Right renal pelvis (tissue), 4 donors: ENCODE data around the gene OLIG3. TPM values are rescaled to one million over a fixed set of nuclear protein-coding genes. Genes with fewer than 3 reads are reported as not detected.

Source experiments
- DNase-seq, 4 donors: peaks; one replicate each; pipeline ENCODE4 v3.0.0-alpha.2; 2013; ENCODE audit warnings: low read depth in 4 of 4, low spot score in 3 of 4, missing footprints in 1 of 4
- polyA plus RNA-seq, 4 donors: library from polyadenylated mRNA; unstranded; fragments of 120-200 nt; gene quantifications; one replicate each; pipeline ENCODE4 v1.2.1, GENCODE V29; 2013; ENCODE audit not compliant: insufficient read length in 4 of 4

Gene OLIG3
- polyA plus RNA-seq, 4 donors, result not detected

DNA sequence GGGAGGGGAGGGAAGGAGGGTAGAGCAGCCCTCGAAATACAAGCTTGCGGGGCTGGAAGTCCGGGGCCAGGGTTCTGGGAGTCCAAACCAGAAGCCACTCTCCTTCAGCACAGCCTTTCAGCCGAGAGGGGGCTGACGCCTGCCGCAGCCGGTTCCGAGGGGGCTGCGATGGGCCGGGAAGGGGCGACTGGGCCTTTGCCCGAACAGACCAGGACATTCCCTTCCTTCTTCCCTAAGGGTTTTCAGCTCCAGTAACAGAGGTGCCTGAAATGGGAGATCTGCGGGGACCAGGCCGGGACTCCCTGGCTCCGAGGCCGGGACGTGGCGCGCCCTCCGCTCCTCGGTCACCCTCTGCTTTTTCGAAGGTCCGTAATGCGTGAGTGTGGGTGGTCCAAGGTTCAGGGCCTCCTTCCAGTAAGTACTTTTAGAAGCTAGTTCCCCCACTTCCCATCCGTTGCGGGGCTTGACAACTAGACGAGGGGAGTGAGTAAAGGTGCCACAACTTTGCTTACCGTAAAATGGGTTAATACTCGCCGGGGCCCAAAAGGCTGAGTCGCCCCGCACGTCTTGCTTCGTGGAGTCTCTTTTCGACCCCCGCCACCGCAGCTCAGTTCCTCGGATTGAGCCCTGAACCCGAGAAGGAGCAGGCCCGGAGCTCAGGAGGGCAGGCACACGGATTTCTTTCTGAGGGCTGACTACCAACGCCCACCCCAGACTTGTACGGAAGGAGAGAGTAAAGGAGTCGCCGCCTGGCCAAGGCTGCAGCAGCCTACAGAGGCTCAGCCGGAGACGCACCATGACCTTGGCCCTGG is 2.9 kb upstream of the OLIG3 start:
- DNase-seq, result no peak

DNA sequence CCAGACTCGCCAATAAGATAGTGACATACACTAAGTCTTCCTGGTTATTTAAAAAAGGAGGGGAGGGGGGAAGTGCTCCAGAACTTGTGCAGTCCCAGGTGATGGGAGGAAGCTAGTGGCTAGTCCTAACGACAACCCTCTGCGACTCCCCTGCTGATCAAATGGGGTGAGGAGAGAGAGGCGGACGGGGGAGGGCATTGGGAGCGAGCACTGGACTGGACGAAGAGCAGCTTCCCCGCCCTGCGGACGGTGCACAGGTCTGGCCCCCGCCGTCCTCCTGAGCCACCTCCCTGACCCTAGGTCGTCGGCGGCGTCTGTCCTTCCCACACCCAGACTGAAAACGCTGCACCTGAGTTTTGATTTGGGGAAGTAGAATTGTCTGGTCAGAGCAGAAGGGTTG is 2.2 kb upstream of the OLIG3 start:
- no peak for DNase-seq

DNA sequence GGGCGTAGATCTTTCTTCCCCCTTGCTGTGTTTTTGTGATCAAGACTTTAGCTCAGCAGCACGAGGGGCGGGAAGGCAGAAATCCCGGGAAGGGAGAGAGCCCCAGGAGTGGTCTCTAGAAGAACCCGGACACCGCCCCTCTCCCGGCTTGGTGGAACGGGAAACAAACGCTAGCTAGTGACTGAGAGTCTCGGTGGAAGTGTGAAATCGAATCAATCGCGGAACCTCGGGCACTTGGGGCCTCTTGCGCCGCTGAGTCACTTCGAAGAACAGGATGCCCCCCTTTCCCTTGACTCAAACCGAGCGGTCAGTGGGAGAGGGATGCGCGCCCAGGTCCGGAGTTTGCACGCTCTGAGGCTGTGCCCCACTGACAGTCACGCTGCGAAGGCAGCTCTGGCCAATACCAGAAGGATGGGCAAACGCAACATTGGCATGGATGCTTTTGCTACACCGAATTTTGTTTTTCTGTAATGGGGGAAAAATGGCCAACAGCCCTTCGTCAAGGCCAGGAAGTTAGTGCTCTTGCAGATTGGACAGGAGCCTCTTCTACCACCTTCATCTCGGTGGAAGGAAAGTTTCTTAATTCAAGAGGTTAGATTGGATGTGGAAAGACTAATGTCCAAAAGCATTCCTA is 1.6 kb upstream of the OLIG3 start:
- no peak for DNase-seq

DNA sequence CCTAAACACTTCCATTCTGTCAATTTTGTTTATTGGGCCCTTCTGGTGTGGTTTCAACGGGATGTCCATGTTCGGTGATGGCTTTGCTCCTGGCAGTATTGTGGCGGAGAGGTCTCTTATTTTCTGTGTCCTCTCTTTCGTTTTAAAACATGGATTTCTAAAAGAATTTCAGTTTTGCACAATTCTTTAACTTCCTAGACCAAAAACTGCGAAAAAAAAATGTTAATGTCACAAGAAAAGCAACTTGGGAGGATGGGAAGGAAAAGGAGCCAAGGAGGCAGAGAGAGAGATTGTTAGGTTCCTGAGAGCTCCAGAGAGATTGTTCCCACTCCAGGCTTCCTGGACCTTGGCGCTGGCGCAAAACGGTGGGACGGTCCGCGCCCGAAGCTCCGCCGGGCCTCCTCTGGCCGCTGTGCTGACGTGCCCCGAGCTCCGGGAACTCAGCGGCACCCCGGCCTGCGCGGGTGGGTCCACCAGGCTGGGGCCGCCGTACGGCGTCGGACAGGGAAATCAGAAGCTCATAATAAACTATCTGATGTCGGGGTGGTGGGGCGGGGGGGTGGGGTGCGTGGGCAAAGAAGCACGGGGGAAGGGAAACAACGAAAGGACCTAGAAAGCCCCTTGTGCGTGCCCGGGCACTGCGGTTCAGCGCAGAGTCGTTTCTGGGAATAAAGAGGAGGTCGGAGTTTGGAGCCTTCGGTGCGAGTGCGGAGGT is 951 bp upstream of the OLIG3 start:
- no peak for DNase-seq

DNA sequence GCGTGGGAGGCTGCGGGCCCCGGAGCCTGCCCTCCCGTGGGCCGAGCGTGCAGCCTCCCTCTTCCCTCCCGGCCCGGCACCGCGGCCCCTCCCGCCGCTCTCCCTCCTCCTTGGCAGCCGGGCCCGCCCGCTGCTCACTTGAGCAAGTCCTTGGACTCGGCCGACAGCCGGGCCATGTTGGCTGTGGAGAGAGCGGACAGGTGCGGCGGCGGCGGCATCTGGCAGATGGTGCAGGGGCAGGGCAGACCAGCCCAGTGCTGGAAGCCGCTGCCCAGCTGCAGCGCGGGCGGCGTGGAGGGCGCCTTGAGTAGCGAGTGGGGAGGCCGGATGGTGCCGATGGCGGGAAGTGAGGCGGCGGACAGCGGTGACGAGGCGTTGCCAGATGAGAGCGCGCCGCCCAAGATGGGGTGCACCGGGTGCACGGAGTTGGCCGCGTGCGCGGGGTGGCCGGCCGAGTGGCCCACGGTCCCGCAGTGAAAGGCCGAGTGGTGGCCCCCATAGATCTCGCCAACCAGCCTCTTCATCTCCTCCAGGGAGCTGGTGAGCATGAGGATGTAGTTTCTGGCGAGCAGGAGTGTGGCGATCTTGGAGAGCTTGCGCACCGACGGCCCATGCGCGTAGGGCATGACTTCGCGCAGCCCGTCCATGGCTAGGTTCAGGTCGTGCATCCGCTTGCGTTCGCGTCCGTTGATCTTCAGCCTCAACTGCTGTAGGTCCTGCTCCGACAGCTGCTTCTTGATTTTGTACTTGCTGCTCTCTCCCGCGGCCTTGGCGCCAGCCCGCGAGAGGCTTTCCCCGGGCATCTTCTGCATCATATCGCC is 766 bp downstream of the OLIG3 start:
- DNase-seq, result no peak

DNA sequence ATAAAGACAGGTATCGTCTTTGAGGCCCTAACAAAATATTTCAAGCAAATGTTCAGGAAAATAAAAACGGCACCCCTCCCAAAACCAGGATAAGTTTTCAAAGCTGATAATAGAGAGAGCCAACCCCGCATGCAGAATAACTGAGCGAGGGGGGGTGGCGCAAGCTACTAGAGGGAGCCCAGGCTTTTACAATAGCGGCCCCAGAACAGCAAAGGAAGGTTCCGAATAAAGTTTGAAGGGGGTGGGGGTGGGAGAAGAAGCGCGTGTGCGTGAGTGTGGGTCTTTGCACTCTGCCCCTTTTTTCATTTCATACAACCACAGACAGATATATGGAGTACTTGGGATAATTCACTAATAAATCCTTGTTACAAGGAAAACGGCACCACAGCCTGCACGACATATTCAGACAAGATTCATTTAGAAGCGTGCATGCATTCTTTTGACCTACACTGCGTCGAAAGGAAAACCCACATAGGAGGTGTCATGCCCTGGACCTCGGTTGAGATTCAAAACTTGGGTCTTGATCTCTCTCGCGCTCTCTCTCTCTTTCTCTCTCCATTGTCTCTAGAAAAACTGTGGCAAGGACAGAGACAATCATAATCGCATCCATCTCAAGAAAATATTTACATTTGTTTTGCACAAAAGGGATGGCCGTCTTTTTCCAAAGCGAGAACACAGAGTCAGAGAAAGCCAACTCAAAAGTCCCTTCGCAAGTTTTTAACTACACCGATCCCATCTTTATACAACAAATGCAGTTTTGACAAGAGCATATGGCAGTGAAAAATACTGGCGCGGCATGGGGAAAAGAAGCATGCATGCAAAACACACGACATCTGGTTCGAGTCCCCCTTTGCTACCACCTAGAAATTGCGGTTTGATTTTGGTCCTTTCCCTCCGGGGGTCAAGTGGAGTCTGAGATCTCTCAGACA is 1.6 kb downstream of the OLIG3 start:
- no peak for DNase-seq

DNA sequence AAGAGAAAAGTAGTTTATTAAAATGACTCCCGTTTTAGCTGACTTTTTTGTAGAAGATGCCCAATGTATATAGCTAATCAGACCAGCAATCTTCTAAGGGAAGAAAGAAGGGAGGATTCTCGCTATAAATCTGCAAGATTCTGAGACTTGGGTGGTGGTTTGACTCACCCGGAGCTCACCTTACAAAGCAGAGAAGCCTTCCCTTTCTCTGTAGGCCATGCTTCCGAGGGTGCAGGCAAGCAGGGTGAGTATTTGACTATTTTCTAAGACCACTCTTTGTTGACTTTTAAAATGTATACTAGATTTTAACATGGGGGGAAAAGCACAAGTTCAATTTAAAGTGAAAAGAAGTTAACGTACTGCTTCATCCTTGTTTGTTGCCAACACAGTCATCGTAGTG is 2.7 kb downstream of the OLIG3 start:
- DNase-seq, result no peak

DNA sequence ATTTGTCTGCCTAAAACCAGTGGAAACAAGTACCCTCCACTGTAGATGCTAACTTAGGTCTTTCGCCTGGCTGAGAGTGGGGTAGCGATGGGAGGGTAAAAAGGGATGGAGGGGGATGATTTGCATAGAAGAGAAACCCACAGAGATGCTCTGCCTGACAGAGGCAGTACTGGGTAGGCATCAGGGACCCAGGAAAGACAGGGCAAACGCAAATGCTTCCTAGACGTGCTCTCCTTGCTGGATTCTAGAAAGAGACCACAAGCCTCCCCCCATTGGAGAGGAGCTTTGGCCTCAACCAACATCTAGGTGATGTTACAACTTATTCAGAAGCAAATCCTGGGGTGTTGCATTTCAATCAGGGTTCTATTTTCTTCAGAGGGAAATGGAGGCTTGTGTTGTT is 3.2 kb downstream of the OLIG3 start:
- DNase-seq, result no peak

DNA sequence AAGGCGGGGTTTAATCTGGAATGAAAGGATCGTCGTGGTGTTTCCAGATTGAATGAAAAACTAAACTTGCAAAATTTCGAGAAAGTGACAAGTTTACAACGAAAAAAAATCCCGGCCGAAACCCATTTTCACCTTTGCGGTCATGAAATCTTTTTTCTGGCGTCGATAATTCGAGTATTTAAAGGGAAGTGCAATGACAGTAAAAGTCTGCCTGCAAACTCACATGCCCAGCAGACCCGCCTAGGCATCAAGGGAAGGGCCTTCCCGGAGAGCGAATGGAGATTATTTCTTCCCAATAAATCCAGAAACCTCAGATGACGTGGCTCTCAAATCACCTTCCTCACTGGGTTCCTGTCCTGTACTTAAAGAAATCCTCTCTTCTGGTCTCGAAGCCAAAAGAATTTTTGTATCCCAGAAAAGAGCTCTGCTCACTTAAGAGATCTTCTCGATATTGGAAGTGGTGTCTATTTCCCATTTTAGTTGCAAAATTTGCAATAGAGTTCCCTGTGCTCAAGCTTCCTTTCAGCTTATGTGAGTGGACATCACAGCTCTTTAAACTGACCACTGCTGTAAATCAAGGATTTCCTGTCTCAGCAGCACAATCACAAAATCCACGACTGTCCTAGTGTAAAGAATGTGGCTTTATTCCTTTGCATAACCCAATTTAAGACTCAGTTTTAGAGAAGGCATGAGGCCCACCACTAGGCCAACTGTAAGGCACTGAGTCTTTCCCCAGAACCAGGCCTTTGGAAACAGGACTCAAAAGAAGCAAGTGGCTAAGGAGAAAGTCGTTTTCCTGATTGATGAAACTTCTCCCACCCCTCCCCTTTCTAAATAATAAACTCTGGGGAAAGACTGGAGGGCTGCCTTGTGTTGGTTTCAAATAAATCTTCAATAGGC is 3.9 kb downstream of the OLIG3 start:
- no peak for DNase-seq

DNA sequence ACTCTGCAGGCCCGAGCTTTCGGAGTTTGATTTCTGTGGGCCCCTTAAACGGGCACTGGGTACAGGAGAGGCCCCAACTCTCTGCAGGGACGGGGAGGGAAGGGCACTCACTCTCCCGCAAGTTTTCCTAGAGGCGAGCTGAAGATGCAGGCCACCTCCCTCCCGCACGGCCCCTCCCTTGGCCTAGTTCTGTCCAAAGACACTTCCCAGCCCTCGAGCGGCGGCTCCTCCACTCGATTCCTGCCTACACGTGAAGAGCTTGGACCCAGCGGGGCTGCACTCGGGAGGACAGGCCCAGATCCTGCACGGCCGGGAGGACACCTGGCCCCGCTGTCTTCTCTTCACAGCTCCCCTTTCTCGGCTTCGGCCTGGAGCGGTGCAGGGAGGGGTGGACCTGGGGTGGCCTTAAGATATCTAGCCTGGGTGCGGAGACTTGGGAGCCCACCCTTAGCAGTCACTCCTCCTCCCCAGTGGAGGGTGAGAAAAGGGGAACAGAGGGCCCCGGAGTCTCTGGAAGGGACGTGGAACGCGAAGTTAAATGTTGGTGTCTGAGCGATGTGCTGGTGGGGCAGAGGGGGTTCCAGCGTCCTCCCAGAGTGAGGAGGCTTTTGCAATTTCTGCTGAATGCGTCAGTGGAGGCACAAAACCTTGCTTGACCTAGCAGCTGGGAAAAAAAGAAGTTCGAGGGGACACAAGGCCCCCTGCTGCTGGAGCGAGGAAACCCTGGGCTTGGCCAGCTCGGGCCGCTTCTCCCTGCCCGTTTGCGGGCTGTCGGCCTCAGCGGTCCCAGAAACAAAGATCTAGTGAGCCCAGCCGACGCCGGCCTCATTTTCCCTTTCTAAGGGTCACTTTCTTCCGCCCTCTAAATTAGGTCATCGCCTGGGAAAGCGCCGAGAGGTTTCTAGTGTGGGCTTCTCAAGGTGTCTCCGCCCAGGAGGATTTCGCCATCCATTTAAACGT is 4.9 kb downstream of the OLIG3 start:
- no peak for DNase-seq

DNA sequence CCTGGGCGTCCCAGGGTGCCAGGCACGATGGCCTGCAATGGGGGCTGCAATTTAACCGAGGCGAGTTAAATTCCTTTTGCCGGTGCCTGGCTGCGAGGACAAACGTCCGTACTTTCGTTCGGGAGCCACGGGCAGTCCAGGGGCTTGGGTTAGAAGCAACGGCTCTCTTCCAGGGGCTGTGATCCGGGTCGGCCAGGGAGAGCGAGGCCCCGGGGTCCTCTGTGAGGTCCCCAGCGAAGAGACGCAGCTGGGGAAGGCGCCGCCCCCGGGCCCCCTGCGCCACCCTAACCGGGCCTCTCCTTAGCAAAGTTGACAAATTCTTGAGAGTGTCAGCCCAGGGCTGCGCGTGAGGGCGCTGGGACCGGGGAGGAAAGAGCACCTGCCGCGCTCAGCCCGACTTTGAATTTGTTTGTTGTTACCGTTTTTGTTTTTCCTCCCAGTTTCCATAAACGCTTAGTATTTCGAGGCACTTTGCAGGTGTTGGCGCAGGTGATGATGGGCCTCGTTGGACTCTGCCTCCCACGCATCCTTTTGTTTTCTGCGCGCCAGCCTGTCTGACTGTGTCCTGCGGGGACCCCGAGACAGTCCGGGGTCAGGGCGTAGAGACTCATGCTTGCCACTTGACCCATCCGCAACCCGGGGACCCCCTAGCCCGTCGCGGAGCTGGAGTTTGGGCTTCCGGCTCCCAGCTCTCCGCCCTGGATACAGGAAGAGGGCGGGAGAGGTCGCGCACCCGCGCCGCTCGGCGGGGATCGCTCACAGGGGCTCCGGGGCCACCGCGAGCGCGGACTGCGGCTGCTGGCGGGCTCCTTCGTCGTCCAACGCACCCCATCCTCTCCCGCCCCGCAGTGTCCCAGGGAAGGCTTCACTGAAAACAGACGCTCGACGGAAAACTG is 5.8 kb downstream of the OLIG3 start:
- no peak for DNase-seq

DNA sequence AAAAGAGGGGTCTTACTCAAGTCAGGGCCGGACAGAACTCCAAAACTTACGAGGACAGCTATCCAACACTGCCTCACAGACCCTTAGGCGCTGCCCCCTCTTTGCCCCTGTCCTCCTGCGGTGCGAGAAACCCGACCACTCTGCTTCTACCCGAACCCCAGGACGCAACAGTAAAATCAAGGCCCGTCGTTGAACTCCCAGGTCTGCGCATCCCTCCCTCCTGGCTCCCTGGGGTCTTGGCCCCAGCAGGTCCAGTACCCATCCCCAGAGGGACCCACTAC is 6.4 kb downstream of the OLIG3 start:
- DNase-seq, result no peak

DNA sequence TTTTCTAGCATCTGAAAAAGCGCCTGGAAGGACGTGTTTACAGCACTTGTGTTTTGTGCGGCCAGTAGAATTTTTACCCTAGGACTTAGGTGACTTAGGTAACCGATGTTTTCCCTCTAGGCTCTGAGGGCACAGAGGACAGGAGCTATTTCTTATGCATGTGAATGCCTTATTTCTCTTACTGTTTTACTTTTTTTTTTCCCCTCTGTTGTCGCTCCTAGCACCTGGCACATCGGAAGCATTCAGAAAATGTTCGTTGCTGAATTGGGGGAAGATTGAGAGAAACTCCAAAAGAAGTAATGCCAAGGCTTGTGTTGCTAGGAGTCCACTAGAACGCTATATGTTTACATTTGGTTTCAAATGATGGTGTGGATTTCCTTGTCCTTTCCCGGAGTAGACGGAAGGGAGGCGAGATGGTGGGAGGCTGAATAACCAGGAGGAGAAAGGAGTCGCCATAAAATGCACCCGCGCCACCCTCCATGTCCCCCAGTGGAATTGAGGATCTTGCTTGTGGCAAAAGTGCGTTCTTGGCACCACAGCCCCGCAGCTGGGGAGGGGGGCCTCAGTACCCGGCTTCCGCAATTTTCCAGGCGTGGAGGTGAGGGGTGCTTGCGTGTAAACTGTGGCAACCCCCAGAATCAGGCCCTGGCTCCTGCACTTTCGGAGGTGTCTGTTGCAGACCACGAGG is 6.9 kb downstream of the OLIG3 start:
- DNase-seq, result no peak

DNA sequence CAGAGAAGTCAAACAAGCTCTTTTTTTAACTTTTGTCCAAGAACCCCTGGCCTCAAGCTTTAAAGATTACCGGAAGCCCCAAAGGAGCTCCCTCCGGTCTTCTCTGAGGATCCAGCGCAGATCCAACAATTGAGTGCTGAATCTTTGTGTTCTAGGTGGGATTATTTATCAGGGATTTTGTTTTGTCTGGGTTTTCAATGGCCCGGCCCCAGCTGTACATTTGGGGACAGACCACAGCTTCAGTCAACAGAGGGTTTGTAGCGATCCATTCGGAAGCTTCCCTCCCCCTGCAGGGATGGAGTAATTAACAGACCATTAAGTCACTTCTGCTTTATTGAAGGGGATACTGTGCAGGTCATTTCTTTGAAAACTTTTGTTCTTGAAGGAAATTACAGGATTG is 7.8 kb downstream of the OLIG3 start:
- DNase-seq, result no peak

DNA sequence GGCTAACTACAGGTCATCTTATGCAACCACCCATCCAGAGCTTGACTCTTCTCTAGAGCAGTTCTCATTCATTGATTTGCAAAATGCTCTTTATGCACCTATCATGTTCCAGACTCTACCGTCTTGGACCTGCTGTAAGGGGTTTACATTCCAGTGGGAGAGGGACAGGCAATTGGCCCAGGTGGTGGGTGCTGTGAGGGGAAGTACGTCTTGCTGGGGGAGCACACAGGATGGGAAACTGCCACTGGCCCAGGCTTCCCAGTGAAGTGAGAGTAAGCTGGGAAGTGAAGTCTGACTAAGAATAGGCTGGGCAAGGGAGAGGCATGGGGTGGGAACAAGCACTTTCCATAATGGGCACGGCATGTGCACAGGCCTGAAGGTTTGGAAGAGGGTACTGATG is 13.8 kb downstream of the OLIG3 start:
- no peak for DNase-seq

DNA sequence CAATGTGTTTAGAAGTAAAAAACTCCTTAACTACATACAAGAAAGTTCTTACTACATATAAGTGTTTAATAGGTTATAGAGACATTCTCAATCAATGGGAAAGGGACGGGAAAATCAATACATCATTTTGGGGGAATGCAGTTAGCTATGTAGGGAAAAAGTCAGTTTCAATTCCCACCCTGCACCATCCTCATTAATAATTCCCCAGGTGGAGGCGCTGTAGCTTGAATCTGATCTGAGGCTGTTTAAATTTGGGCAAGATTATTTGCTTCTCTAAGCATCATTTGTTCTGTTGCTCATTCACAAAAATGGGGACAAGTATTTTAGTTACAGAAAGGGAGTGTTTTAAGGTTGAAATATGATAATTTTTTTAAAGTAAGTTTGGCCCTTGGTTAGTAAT is 19.1 kb downstream of the OLIG3 start:
- DNase-seq, result no peak
